T-helper 2 cell treated with Interferon-gamma antibody and Interleukin-4, amounts not matched to agents 5 μg/mL and 100 μg/mL, for 36 hours (primary cell): Measurements from ENCODE around the gene PLAAT3.
A peak's percentile ranks its signal among the peaks of the same experiment; 100 is the strongest.
"Not testable (repeated sequence)": the region's sequence is repeated elsewhere in the genome, so short reads cannot be mapped to it uniquely, and the experiment has no call there.

ENCODE experiments used
- DNase-seq: peaks from one replicate; pipeline ENCODE4 v3.0.0; 2021; ENCODE audit warnings: low spot score
- H3K27ac Mint-ChIP-seq: one replicate; pipeline ENCODE4 v1.8.0; 2021; ENCODE audit warnings: mild to moderate bottlenecking, mixed read lengths
- H3K27me3 Mint-ChIP-seq: one replicate; pipeline ENCODE4 v1.8.0; 2021; ENCODE audit warnings: low read depth, mixed read lengths
- H3K36me3 Mint-ChIP-seq: one replicate; pipeline ENCODE4 v1.8.0; 2021; ENCODE audit warnings: low read depth, mixed read lengths
- H3K4me1 Mint-ChIP-seq: one replicate; pipeline ENCODE4 v1.8.0; 2021; ENCODE audit warnings: low read depth, mixed read lengths
- H3K4me3 Mint-ChIP-seq: one replicate; pipeline ENCODE4 v1.8.0; 2022; ENCODE audit warnings: mild to moderate bottlenecking, moderate library complexity, mixed read lengths
- H3K9me3 Mint-ChIP-seq: one replicate; pipeline ENCODE4 v1.8.0; 2021; ENCODE audit warnings: mixed read lengths

Gene PLAAT3

DNA sequence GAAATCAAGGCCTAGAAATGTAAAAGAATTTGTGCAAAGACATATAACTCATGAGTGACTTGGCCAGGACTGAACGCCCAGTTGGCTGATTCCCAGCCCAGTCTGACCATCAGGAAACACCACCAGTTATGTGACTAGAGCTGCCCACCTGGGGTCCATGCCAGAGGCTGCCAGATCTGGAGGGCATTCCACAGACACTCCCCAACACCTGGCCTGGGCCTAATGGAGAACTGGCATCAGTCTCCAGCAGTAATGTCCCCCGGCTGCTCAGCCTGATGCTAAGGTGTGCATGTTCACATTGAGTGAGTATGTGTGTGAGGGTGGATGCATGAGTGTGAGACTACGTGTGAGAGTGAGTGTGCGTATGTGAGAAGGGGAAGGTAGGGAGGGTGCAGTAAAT lies 15.7 kb downstream of the PLAAT3 start:
- Mint-ChIP-seq H3K4me3 (no peak overlapping the region), H3K36me3 (no peaks in the 10 kb centered on the region), H3K27ac (no peak overlapping the region), H3K9me3 (no peaks in the 10 kb centered on the region), H3K27me3 (no peaks in the 10 kb centered on the region), H3K4me1 (no peaks in the 10 kb centered on the region)
- DNase-seq, result no peak

DNA sequence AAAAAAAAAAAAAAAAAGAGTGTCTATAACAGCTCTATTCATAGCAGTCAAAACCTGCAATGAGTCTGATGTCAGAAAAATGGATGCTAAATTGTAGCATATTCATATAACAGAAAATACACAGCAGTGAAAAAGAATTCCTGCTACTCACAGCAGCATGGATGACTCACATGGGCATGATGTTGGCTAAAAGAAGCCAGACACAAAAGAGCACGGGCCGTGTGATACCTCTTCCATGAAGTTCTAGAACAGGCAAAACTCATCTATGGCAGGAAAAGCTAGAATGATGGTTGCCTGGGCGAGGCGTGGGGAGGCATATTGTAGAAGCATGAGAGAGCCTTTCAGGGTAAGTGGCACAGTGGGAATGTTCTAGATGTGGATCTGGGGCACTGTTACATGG lies 18.9 kb downstream of the PLAAT3 start:
- Mint-ChIP-seq H3K36me3 (no peaks in the 10 kb centered on the region), H3K27ac (no peak overlapping the region), H3K27me3 (no peaks in the 10 kb centered on the region), H3K4me1 (no peaks in the 10 kb centered on the region), H3K9me3 (no peaks in the 10 kb centered on the region), H3K4me3 (no peak overlapping the region)
- DNase-seq, result no peak

DNA sequence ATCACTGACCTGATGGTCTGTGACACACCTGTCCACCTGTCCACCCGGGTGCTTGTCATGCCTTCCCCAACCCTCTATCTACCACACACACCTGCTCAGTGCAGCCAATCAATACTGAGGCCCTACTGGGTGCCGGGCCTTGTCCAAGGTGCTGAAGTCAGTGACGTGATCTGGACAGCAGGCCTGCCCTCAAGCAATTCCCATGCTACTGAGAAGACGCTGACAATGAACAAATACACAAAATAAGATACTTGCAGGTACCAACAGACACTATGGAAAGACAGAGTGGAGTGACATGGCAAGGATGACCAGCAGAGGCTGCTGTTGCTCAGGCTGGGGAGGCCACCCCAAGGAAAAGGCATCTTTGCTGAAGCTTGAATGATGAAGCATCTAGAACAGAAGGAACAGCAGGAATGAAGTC lies 21.2 kb downstream of the PLAAT3 start:
- no peaks in the 10 kb centered on the region for H3K9me3 Mint-ChIP-seq
- no peak overlapping the region for H3K27ac Mint-ChIP-seq
- H3K27me3 Mint-ChIP-seq, result peaks cover 2% of the 10 kb centered on the region
- H3K36me3 Mint-ChIP-seq, result no peaks in the 10 kb centered on the region
- no peak for DNase-seq
- H3K4me1 Mint-ChIP-seq, result no peaks in the 10 kb centered on the region
- no peak overlapping the region for H3K4me3 Mint-ChIP-seq

DNA sequence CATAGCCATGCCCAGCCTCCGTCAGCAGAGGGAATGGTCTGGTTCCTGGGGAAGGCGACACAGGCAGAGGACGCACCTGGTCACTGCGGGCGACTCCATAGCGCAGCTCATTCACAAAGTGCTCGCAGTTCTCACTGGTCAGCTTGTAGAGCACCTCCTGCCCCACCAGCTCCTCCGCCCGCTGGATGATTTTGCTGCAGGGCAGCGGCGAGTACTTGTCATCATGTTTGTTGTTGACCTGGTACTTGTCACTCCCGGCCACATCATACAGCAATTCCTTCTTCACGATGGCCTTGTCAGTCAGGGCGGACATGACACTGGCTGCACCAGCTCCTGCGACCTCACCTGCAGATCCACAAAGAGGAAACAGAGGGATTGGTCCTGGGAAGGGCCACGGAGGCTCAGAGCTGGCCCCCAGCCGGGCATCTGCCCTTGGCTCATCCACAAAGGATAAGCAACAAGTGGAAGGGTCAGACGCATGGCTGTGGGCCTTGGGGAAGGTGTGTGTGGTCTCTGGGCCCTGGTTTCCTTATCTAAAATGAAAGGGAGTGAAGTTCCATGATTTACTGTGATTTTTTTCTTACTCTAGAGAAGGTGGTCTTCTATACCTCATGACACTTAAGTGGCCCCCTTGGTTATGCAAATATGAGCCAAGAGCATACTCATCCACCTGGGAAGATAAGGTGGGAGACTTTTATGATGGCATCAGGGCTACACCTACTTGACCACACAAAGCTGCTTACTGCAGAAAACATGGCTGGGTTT lies 24.0 kb downstream of the PLAAT3 start:
- Mint-ChIP-seq H3K27me3 (peaks cover 4% of the 10 kb centered on the region), H3K27ac (no peak overlapping the region), H3K36me3 (no peaks in the 10 kb centered on the region), H3K9me3 (no peaks in the 10 kb centered on the region), H3K4me1 (no peaks in the 10 kb centered on the region), H3K4me3 (no peak overlapping the region)
- no peak for DNase-seq

DNA sequence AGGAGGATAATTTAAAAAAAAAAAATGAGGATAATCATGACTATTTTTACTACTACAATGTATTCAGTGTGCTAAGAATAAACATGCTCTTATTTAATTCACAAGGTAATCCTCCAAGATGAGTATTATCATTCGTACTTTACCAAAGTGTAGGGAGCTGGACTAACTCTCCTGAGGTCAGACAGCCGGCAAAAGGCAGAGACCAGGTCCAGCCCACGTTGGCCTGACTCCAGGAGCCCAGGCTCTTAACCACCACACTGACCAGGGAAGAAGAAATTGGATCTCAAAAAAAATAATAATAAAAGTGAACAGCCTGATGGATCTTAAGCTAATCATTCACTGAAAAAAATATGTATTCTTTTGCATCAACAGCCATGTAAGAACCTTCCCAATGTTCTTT lies 25.2 kb downstream of the PLAAT3 start:
- no peaks in the 10 kb centered on the region for H3K36me3 Mint-ChIP-seq
- no peaks in the 10 kb centered on the region for H3K4me1 Mint-ChIP-seq
- no peaks in the 10 kb centered on the region for H3K9me3 Mint-ChIP-seq
- no peak overlapping the region for H3K27ac Mint-ChIP-seq
- H3K4me3 Mint-ChIP-seq, result no peak overlapping the region
- no peak for DNase-seq
- peaks cover 4% of the 10 kb centered on the region for H3K27me3 Mint-ChIP-seq

DNA sequence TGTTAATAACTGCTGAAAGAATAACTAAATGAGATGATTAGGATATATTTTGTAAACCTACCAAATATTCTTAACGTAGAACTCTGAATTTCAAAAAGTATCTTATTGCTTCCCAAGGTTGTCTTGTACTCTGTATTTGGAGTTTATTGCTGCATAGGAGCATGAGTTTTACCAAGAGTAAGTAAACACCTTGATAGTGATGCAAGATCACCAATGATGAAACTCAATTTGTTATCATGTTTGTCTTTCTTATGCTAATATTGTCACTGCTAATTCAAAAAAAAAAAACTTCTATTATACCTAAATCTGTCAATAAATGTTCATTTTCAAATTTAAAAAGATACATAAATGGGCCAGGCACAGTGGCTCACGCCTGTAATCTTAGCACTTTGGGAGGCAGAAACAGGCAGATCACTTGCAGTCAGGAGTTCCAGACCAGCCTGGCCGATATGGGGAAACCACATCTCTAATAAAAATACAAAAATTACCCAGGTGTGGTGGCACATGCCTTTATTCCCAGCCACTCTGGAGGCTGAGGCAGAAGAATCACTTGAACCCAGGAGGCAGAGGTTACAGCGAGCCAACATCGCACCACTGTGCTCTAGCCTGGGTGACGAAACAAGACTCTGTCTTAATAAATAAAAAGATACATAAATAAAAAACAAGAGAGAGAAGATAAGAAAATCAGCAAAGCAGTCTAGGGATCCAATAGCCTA lies 27.6 kb downstream of the PLAAT3 start:
- H3K9me3 Mint-ChIP-seq, result peaks cover 10% of the 10 kb centered on the region
- peaks cover 4% of the 10 kb centered on the region for H3K36me3 Mint-ChIP-seq
- H3K4me1 Mint-ChIP-seq, result peaks cover 12% of the 10 kb centered on the region
- H3K27me3 Mint-ChIP-seq, result peaks cover 4% of the 10 kb centered on the region
- H3K4me3 Mint-ChIP-seq, result no peak overlapping the region
- DNase-seq, result no peak
- no peak overlapping the region for H3K27ac Mint-ChIP-seq

DNA sequence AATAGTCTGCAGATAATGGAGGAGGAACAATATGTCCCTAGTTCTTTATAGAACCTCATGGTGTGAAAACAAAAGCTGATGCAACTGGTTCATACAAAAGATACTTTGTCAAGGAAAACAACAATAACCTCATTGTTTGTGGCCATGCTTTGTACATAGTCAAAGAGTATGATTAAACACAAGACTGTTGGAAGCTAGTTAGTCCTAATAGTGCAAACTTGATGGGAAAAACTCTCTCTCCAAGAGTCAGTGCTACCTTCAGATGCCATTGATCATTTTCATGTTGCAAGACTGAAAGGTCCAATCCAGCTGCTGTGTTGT lies 30.9 kb downstream of the PLAAT3 start:
- peaks cover 12% of the 10 kb centered on the region for H3K4me1 Mint-ChIP-seq
- no peak for DNase-seq
- H3K9me3 Mint-ChIP-seq, result peaks cover 23% of the 10 kb centered on the region
- H3K27me3 Mint-ChIP-seq, result peaks cover 3% of the 10 kb centered on the region
- H3K27ac Mint-ChIP-seq, result no peak overlapping the region
- peaks cover 9% of the 10 kb centered on the region for H3K36me3 Mint-ChIP-seq
- no peak overlapping the region for H3K4me3 Mint-ChIP-seq

DNA sequence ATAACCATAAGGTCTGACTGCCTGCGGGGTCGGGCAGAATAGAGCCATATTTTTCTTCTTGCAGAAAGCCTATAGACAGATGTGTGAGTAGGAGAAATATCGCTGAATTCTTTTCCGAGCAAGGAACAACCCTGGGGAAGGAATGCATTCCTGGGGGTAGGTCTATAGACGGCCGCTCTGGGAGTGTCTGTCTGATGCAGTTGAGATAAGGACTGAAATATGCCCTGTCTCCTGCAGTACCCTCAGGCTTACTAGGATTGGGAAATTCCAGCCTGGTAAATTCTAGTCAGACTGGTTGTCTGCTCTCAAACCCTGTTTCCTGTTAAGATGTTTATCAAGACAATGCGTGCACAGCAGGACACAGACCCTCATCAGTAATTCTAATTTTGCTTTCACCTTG lies 33.0 kb downstream of the PLAAT3 start:
- not testable (repeated sequence) for DNase-seq, H3K4me3 Mint-ChIP-seq, H3K36me3 Mint-ChIP-seq, H3K27ac Mint-ChIP-seq, H3K27me3 Mint-ChIP-seq
- peaks cover 23% of the 10 kb centered on the region for H3K9me3 Mint-ChIP-seq
- H3K4me1 Mint-ChIP-seq, result peaks cover 12% of the 10 kb centered on the region

DNA sequence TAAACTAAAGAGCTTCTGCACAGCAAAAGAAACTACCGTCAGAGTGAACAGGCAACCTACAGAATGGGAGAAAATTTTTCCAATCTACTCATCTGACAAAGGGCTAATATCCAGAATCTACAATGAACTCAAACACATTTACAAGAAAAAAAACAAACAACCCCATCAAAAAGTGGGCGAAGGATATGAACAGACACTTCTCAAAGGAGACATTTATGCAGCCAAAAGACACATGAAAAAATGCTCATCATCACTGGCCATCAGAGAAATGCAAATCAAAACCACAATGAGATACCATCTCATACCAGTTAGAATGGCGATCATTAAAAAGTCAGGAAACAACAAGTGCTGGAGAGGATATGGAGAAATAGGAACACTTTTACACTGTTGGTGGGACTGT lies 35.4 kb downstream of the PLAAT3 start:
- not testable (repeated sequence) for H3K27ac Mint-ChIP-seq, DNase-seq, H3K36me3 Mint-ChIP-seq, H3K4me3 Mint-ChIP-seq, H3K27me3 Mint-ChIP-seq
- Mint-ChIP-seq H3K9me3 (peaks cover 23% of the 10 kb centered on the region), H3K4me1 (peaks cover 20% of the 10 kb centered on the region)

DNA sequence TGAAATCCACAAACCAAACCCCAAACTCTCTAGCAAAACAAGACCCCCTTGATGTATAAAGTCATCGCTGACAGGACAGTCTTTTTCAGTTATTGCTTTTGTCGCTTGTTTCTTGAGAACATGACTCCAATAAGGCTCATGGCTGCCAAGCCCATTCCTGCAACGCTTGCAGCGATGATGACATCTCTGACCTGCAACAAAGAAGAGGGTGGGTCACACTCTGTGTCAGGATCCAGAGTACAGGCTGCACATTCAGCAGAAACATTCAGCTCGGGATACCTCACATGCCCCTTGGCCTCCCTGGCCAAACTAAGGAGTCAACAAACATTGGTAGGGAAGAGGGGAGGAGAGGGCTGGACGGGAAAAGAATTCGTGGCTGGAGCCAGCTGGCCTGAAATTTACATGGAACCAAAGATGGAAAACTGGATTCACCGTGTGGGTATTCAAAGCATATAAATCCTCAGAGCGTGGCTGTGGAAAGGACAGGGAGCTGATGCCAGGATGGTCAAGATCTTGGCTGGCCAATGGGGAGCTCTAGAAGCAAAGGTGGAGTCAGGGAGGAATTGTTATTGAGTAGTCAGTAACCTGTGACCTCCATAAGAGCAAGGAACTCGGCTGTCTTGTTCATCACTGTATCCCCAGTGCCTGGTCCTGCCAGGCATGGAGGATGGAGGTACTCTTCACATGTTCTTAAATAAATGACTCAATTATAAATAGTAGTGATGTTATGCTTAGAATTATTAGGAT lies 39.2 kb downstream of the PLAAT3 start:
- Mint-ChIP-seq H3K4me1 (peaks cover 12% of the 10 kb centered on the region), H3K27me3 (peaks cover 18% of the 10 kb centered on the region), H3K36me3 (peaks cover 3% of the 10 kb centered on the region), H3K27ac (peak overlapping the region; percentile 82), H3K9me3 (peaks cover 2% of the 10 kb centered on the region), H3K4me3 (peak overlapping the region; percentile 79)
- no peak for DNase-seq

DNA sequence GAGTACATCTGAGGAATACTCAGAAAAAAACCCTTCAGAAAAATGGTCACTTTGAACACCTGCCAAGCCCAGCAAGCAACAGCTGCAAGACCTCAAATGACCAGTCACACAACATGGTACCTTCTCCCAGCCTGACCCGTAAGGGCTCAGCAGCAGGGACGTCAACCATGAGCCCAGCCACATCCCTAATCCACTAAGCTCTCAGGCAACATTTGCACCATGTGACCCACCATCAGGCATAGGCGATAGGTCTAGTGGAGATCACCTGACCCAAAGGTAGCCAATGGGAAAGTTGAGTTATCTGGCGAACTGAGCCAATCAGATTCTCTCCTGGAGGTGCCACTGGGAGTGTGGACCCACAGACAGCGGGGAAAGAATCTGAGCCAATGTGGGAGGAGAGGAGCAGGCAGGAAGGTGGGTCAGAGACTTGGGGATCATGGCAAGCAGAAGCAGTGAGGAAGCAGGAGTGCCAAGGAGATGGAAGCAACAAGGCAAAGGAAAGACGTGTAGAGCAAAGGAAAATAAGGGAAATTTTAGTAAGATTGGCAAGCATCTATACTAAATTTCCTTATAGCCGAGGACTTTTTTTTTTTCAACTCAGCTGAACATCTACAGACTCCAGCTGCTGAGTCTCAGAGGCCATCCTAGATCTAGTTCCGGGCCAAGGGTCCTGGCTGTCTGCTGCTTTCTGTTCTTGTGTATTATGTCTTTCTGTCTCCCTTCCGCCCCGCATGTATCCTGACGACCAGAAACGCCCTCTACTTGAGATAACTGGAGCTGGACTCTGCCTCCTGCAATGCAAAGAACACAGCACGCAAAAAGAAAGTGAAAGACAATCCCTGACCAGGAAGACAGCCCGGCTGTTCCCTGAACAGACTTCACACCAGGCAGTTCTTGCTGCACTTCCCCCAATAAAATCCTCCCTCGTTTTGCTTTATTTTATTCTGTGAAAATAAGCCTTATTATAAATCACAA lies 40.1 kb downstream of the PLAAT3 start:
- Mint-ChIP-seq H3K27me3 (peaks cover 19% of the 10 kb centered on the region), H3K27ac (peak overlapping the region; percentile 82), H3K9me3 (no peaks in the 10 kb centered on the region), H3K4me3 (peak overlapping the region; percentile 79), H3K4me1 (peaks cover 12% of the 10 kb centered on the region), H3K36me3 (peaks cover 3% of the 10 kb centered on the region)
- peak; percentile 23 for DNase-seq

DNA sequence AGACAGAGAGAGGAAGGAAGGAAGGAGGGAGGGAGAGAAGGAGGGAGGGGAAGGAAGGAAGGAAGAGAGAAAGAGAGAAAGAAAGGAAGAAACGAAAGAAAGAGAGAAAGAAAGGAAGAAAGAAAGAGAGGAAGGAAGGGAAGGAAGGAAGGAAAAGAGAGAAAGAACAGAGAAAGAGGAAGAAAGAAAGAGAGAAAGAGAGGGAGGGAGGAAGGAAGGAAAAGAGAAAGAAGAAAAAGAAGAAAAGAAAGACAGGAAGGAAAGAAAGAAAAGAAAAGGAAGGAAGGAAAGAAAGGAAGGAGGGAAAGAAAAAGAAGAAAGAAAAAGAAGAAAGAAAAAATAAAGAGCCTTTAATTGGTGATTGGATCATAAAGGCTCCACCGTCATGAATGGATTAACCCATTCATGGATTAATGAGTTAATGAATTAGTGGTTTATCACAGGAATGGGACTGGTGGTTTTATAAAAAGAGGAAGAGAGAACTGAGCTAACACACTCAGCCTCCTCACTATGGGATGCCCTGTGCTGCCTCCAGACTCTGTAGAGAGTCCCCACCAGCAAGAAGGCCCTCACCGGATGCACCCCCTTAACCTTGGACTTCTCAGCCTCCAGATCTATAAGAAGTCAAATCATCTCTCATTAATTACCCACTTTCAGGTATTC lies 42.1 kb downstream of the PLAAT3 start:
- DNase-seq, result no peak
- H3K36me3 Mint-ChIP-seq, result peaks cover 1% of the 10 kb centered on the region
- H3K9me3 Mint-ChIP-seq, result no peaks in the 10 kb centered on the region
- H3K27ac Mint-ChIP-seq, result peak overlapping the region; percentile 26
- H3K27me3 Mint-ChIP-seq, result peaks cover 19% of the 10 kb centered on the region
- H3K4me3 Mint-ChIP-seq, result no peak overlapping the region
- peaks cover 22% of the 10 kb centered on the region for H3K4me1 Mint-ChIP-seq

DNA sequence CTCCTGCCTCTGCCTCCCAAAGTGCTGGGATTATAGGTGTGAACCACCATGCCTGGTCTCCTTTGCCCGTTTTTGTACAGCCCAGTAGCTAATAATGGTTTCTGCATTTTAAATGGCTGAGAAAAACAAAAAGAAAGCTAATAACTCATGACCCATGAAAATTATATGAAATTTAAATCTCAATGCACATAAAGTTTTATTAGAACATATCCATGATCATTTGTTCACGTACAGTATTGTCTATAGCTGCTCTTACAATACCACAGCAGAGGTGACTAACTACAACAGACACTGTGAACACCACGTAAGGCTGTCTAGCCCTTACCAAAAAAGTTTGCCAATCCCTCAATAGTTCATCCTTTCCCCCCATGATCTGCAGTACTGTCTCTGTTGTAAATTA lies 44.7 kb downstream of the PLAAT3 start:
- Mint-ChIP-seq H3K27ac (no peak overlapping the region), H3K36me3 (peaks cover 1% of the 10 kb centered on the region), H3K27me3 (peaks cover 19% of the 10 kb centered on the region), H3K4me3 (no peak overlapping the region), H3K4me1 (peaks cover 35% of the 10 kb centered on the region), H3K9me3 (no peaks in the 10 kb centered on the region)
- no peak for DNase-seq
